K562 (cell line): ENCODE results near the gene RNF11. TPM values are rescaled to one million over a fixed set of nuclear protein-coding genes. Genes with fewer than 3 reads are reported as not detected.
A peak's percentile ranks its signal among the peaks of the same experiment; 100 is the strongest.

ENCODE experiments used
- ARNT ChIP-seq, 2 experiments: fragments of 450-650 bp; IDR thresholded peaks; 2 replicates each; pipeline ENCODE4 v1.6.1; 2016; ENCODE audit warnings: mild to moderate bottlenecking in 1 of 2
- CHD2 ChIP-seq: IDR thresholded peaks from 2 replicates; pipeline ENCODE4 v1.6.1; 2011; ENCODE audit warnings: low read depth, low read length
- GTF2A2 ChIP-seq: IDR thresholded peaks from 2 replicates; pipeline ENCODE4 v1.6.1; 2016; ENCODE audit warnings: mild to moderate bottlenecking, missing genetic modification characterization, missing compliant biosample characterization
- JUND ChIP-seq, 2 experiments: IDR thresholded peaks; 2 replicates in 1 of 2; 3 replicates in 1 of 2; pipeline ENCODE4 v1.6.1; 2011; ENCODE audit warnings: borderline replicate concordance in 2 of 2, low read depth in 2 of 2, low read length in 2 of 2, improper control_type of control experiment in 1 of 2, missing biosample characterization in 1 of 2, missing genetic modification characterization in 1 of 2, missing genetic modification reagents in 1 of 2
- L3MBTL2 ChIP-seq: fragments of 450-650 bp; IDR thresholded peaks from 2 replicates; pipeline ENCODE4 v1.6.1; 2016; ENCODE audit warnings: mild to moderate bottlenecking, moderate library complexity
- ZNF274 ChIP-seq: IDR thresholded peaks from 2 replicates; pipeline ENCODE4 v1.6.1; 2011; ENCODE audit warnings: low read depth, mild to moderate bottlenecking, low read length, moderate library complexity, borderline replicate concordance
- ZNF639 ChIP-seq, 2 experiments: fragments of 200-800 bp in 1 of 2; sonication (Bioruptor generic) in 1 of 2; sonication (generic) in 1 of 2; formaldehyde crosslinking in 1 of 2; IDR thresholded peaks in 1 of 2; conservative IDR thresholded peaks in 1 of 2; 2 replicates each; pipeline versions ENCODE4 v1.5.0 to v1.6.1; 2016 to 2020; ENCODE audit warnings: missing compliant biosample characterization in 1 of 2, missing genetic modification characterization in 1 of 2, missing genetic modification reagents in 1 of 2
- polyA plus RNA-seq, 8 experiments: library from polyadenylated mRNA; depleted of rRNA in 4 of 8; stranded (reverse) in 5 of 8; unstranded in 3 of 8; fragments of >200 nt; fragmentation: Nextera tagmentation in 2 of 8; fragmentation: Illumina TruSeq in 1 of 8; extraction: Ambion mirVana in 2 of 8; extraction: Trizol in 1 of 8; gene quantifications; 2 replicates each; pipeline versions ENCODE4 v1.2.1 to v1.2.3, GENCODE V29; 2011 to 2014; ENCODE audit warnings: inconsistent platforms in 1 of 8, missing spikeins in 1 of 8
- total RNA-seq, 7 experiments: library from RNA; depleted of rRNA in 6 of 7; stranded (reverse); fragments of >200 nt in 6 of 7; fragmentation: Illumina TruSeq in 2 of 7; extraction: Trizol in 2 of 7; gene quantifications; 2 replicates each; pipeline versions ENCODE4 v1.2.1 to v1.2.3, GENCODE V29; 2011 to 2021; ENCODE audit warnings: low replicate concordance in 1 of 7
- TF ChIP-seq, protein P1 (sequence below): fragments of 250-450 bp; sonication (Bioruptor Pico); IDR thresholded peaks from 2 replicates; pipeline ENCODE4 v1.5.0; 2021
- TF ChIP-seq, protein P2 (sequence below): sonication (generic); formaldehyde crosslinking; IDR thresholded peaks from 2 replicates; pipeline ENCODE4 v1.8.1; 2023; ENCODE audit warnings: mild to moderate bottlenecking, missing genetic modification reagents, moderate library complexity
- TF ChIP-seq, protein P3 (sequence below): sonication (generic); IDR thresholded peaks from 2 replicates; pipeline ENCODE4 v1.6.1; 2016

RNF11 gene
- total and polyA plus RNA-seq, 9 of the 15 experiments (the other 6 are each of a cell fraction or from before 2014, with no cell fraction given) = 5.7 to 34.3 (median 23.1) TPM

DNA sequence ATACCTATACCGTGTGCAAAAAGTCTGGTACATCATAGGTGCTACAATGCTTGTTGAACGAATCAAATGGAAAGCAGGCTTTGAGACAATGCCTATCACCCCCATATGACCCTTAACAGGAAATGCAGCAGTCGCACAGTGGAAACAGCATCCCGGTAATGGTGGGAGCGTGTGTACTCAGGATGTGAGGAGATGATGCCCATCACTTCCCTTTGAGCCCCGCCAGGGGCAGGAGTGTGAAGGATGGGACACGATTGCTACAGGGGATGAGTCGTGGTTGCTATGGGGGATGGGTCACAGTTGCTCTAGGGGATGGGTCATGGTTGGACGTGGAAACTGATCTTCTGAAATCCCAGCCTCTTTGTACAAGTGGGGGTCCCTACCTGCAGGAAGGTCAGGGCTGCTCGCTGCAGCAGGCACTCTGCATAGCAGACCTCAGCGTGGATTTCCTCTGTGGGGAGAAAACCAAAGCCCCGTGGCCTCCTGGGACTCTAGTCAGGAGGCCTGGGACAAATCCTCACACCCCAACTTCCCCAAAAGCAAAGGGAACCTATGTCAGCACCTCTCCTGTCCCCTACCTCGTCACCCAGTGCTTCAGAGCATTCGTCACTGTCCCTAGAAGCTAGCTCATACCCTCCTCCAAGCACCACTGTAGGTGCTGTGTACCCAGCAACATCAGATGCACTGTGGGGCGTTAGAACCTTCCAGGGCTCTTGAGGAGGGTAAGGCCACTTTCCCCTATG is 75.0 kb downstream of the RNF11 start (continued):
- TF ChIP-seq ZNF639 (CRISPR knock-in tag; conservative IDR thresholded peaks at IDR 0.05 in 1 of 2, IDR thresholded peaks at IDR 0.05 in 1 of 2) = no peak
- TF ChIP-seq CHD2 = 0 out of 2 replicates have a peak, but pooled peaks have one; percentile 12
- TF ChIP-seq, protein P1, sequence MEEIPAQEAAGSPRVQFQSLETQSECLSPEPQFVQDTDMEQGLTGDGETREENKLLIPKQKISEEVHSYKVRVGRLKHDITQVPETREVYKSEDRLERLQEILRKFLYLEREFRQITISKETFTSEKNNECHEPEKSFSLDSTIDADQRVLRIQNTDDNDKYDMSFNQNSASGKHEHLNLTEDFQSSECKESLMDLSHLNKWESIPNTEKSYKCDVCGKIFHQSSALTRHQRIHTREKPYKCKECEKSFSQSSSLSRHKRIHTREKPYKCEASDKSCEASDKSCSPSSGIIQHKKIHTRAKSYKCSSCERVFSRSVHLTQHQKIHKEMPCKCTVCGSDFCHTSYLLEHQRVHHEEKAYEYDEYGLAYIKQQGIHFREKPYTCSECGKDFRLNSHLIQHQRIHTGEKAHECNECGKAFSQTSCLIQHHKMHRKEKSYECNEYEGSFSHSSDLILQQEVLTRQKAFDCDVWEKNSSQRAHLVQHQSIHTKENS = no peak
- no peak for TF ChIP-seq L3MBTL2
- TF ChIP-seq JUND (IDR thresholded peaks at IDR 0.05; ENCODE audit: borderline replicate concordance, low read depth, low read length) = 0 out of 2 replicates have a peak, but pooled peaks have one; percentile 25
- TF ChIP-seq JUND (tag; IDR thresholded peaks at IDR 0.05; ENCODE audit: borderline replicate concordance, low read depth, low read length) = no peak
- TF ChIP-seq ZNF274 = no peak
- TF ChIP-seq GTF2A2 = no peak
- TF ChIP-seq, protein P2, sequence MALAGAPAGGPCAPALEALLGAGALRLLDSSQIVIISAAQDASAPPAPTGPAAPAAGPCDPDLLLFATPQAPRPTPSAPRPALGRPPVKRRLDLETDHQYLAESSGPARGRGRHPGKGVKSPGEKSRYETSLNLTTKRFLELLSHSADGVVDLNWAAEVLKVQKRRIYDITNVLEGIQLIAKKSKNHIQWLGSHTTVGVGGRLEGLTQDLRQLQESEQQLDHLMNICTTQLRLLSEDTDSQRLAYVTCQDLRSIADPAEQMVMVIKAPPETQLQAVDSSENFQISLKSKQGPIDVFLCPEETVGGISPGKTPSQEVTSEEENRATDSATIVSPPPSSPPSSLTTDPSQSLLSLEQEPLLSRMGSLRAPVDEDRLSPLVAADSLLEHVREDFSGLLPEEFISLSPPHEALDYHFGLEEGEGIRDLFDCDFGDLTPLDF (CRISPR knock-in tag) = no peak
- TF ChIP-seq, protein P3, sequence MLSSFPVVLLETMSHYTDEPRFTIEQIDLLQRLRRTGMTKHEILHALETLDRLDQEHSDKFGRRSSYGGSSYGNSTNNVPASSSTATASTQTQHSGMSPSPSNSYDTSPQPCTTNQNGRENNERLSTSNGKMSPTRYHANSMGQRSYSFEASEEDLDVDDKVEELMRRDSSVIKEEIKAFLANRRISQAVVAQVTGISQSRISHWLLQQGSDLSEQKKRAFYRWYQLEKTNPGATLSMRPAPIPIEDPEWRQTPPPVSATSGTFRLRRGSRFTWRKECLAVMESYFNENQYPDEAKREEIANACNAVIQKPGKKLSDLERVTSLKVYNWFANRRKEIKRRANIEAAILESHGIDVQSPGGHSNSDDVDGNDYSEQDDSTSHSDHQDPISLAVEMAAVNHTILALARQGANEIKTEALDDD = no peak
- TF ChIP-seq ARNT (IDR thresholded peaks at IDR 0.05) = no peak
